CD14-positive monocyte (primary cell): ENCODE results near the gene SH2D3C. TPM values are rescaled to one million over a fixed set of nuclear protein-coding genes. Genes with fewer than 3 reads are reported as not detected.
"Not testable (repeated sequence)": the region's sequence is repeated elsewhere in the genome, so short reads cannot be mapped to it uniquely, and the experiment has no call there.

ENCODE experiments used
- DNase-seq, 3 donors: peaks; one replicate each; pipeline ENCODE4 v3.0.0-alpha.2; 2011 to 2022
- H2AFZ ChIP-seq: 2 replicates; pipeline ENCODE4 v1.6.0; 2012; ENCODE audit warnings: mild to moderate bottlenecking, low read depth, low read length, inconsistent platforms; ENCODE audit not compliant: insufficient read depth, poor library complexity, severe bottlenecking
- H3K27ac ChIP-seq, 2 donors: 1 replicate in 1 of 2; 2 replicates in 1 of 2; pipeline ENCODE4 v1.5.1; 2012 to 2013; ENCODE audit warnings: low read length in 2 of 2, control low read depth in 1 of 2, inconsistent platforms in 1 of 2, low read depth in 1 of 2, mild to moderate bottlenecking in 1 of 2
- H3K27me3 ChIP-seq, 2 donors: one replicate each; pipeline versions ENCODE4 v1.6.0 to v1.6.1; 2011 to 2013; ENCODE audit warnings: low read length in 2 of 2; ENCODE audit not compliant: control insufficient read depth in 2 of 2, insufficient read depth in 2 of 2
- H3K36me3 ChIP-seq, 2 donors: replicated peaks in 1 of 2; 1 replicate in 1 of 2; 2 replicates in 1 of 2; pipeline versions ENCODE4 v1.5.1 to v1.6.1; 2012 to 2013; ENCODE audit warnings: low read length in 2 of 2, control low read depth in 1 of 2, inconsistent platforms in 1 of 2, mild to moderate bottlenecking in 1 of 2; ENCODE audit not compliant: insufficient read depth in 2 of 2, control insufficient read depth in 1 of 2
- H3K4me1 ChIP-seq, 2 donors: 1 replicate in 1 of 2; 2 replicates in 1 of 2; pipeline versions ENCODE4 v1.5.1 to v1.6.1; 2012 to 2013; ENCODE audit warnings: low read length in 2 of 2, control low read depth in 1 of 2, inconsistent platforms in 1 of 2, mild to moderate bottlenecking in 1 of 2, moderate library complexity in 1 of 2; ENCODE audit not compliant: insufficient read depth in 2 of 2, control insufficient read depth in 1 of 2
- H3K4me2 ChIP-seq: replicated peaks from 2 replicates; pipeline ENCODE3; 2012; ENCODE audit warnings: low read length, moderate library complexity, mild to moderate bottlenecking; ENCODE audit not compliant: poor library complexity, severe bottlenecking; ENCODE audit errors: extremely low read depth
- H3K4me3 ChIP-seq, 3 experiments: fragments of 200-600 bp in 1 of 3; sonication (generic) in 1 of 3; replicated peaks in 1 of 3; 1 replicate in 2 of 3; 2 replicates in 1 of 3; pipeline ENCODE4 v1.5.1; 2011 to 2013; ENCODE audit warnings: low read length in 3 of 3, mild to moderate bottlenecking in 3 of 3, control low read depth in 2 of 3, low read depth in 2 of 3, inconsistent platforms in 1 of 3, moderate library complexity in 1 of 3
- H3K79me2 ChIP-seq: 2 replicates; pipeline ENCODE4 v1.6.0; 2012; ENCODE audit warnings: mild to moderate bottlenecking, control low read depth, inconsistent platforms, low read length, moderate library complexity; ENCODE audit not compliant: insufficient read depth
- H3K9ac ChIP-seq: 2 replicates; pipeline ENCODE4 v1.6.0; 2017; ENCODE audit warnings: low read length, mild to moderate bottlenecking; ENCODE audit not compliant: insufficient read depth, poor library complexity, severe bottlenecking
- H3K9me3 ChIP-seq, 2 donors: replicated peaks in 1 of 2; 1 replicate in 1 of 2; 2 replicates in 1 of 2; pipeline versions ENCODE4 v1.5.1 to v1.6.1; 2012 to 2013; ENCODE audit warnings: low read length in 2 of 2, control low read depth in 1 of 2; ENCODE audit not compliant: control insufficient read depth in 1 of 2, insufficient read depth in 1 of 2
- H4K20me1 ChIP-seq: 2 replicates; pipeline ENCODE4 v1.6.0; 2012; ENCODE audit warnings: mild to moderate bottlenecking, low read length, control low read depth, moderate library complexity; ENCODE audit not compliant: insufficient read depth
- H3K27ac Mint-ChIP-seq, 7 donors: one replicate each; pipeline ENCODE4 v1.8.0; 2020; ENCODE audit warnings: mild to moderate bottlenecking in 7 of 7, mixed read lengths in 7 of 7, moderate library complexity in 6 of 7, inconsistent platforms in 2 of 7
- H3K27me3 Mint-ChIP-seq, 3 donors: one replicate each; pipeline ENCODE4 v1.8.0; 2021 to 2022; ENCODE audit warnings: low read depth in 3 of 3, mild to moderate bottlenecking in 3 of 3, mixed read lengths in 3 of 3, moderate library complexity in 3 of 3, inconsistent platforms in 1 of 3
- H3K36me3 Mint-ChIP-seq, 2 donors: one replicate each; pipeline ENCODE4 v1.8.0; 2020; ENCODE audit warnings: mixed read lengths in 2 of 2, inconsistent platforms in 1 of 2, mild to moderate bottlenecking in 1 of 2
- H3K4me1 Mint-ChIP-seq: one replicate; pipeline ENCODE4 v1.8.0; 2020; ENCODE audit warnings: mild to moderate bottlenecking, mixed read lengths
- H3K4me3 Mint-ChIP-seq, 2 donors: one replicate each; pipeline ENCODE4 v1.8.0; 2020; ENCODE audit warnings: mild to moderate bottlenecking in 2 of 2, mixed read lengths in 2 of 2, moderate library complexity in 1 of 2
- H3K9me3 Mint-ChIP-seq, 7 donors: one replicate each; pipeline ENCODE4 v1.8.0; 2020 to 2022; ENCODE audit warnings: mixed read lengths in 7 of 7, mild to moderate bottlenecking in 6 of 7, moderate library complexity in 6 of 7, inconsistent platforms in 2 of 7
- WGBS: methylation state at CpG from one replicate; pipeline ENCODE4 v1.1.5; 2013; ENCODE audit warnings: missing lambda C conversion rate; ENCODE audit not compliant: insufficient coverage; 5-methylcytosine and 5-hydroxymethylcytosine counted together
- intact Hi-C, 2 donors: fragments of 100-400 bp; cut with micrococcal nuclease; formaldehyde crosslinking; loops; one replicate each; pipeline versions ENCODE4 v1.15.0 to v1.15.1; 2023
- polyA plus RNA-seq, 3 donors: library from polyadenylated mRNA; depleted of rRNA in 1 of 3; unstranded in 2 of 3; stranded (reverse) in 1 of 3; fragments of 300-500 nt in 2 of 3; fragments of >200 nt in 1 of 3; fragmentation: Illumina TruSeq in 2 of 3; gene quantifications; 1 replicate in 2 of 3; 2 replicates in 1 of 3; pipeline ENCODE4 v1.2.3, GENCODE V29; 2012 to 2021
- TF ChIP-seq, protein P1 (sequence below): fragments of 200-600 bp; IDR thresholded peaks from one replicate; pipeline ENCODE4 v1.8.0; 2022; ENCODE audit warnings: antibody characterized with exemption, mild to moderate bottlenecking

SH2D3C gene
- polyA plus RNA-seq, 3 donors, result 11.5 to 47.3 (median 20.5) TPM

DNA sequence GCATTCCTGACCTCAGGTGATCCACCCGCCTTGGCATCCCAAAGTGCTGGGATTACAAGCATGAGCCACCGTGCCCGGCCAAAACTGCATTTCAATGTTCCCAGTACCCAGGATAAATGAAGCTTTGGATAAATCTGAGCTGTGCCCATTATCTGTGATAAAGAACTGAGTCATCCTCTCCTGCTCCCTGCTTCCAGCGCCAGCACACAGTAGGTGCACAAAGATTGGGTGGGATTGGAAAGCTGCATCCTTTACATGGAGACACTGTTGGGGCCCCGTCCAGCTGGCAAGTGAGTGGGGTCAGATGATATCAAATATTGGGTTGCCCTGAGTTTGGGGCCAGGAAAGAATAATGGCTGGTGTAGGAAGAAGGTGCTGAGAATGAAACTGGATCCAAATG, 17.4 kb downstream of the SH2D3C start:
- Histone ChIP-seq H3K4me2 (no peak overlapping the region), H3K4me1 (peaks cover 27 to 30% of the 10 kb centered on the region in 2 donors), H3K9ac (no peak overlapping the region), H3K79me2 (peaks cover 92% of the 10 kb centered on the region), H3K9me3 (no peaks in the 10 kb centered on the region), H3K4me3 (no peak overlapping the region), H3K27ac (peak overlapping the region in 1 of 2 donors; percentile 58), H3K27me3 (no peaks in the 10 kb centered on the region), H3K36me3 (peaks cover 44 to 78% of the 10 kb centered on the region in 2 donors), H2AFZ (no peak overlapping the region), H4K20me1 (peaks cover 100% of the 10 kb centered on the region)
- H3K4me3 Mint-ChIP-seq, result no peak overlapping the region
- DNase-seq, result no peak
- no peaks in the 10 kb centered on the region for H3K9me3 Mint-ChIP-seq
- intact Hi-C loops, result loop anchor here (5.0 kb wide), 1 partner anchor 36 kb away; no protein-coding TSS in a partner anchor
- peaks cover 41% of the 10 kb centered on the region for H3K4me1 Mint-ChIP-seq
- peak overlapping the region in 4 of 7 donors; percentile 54 to 92 (median 80) for H3K27ac Mint-ChIP-seq
- peaks cover 0 to 1% (median 1%) of the 10 kb centered on the region in 3 donors for H3K27me3 Mint-ChIP-seq
- 97% methylated on average over 5 of the region's 5 CpGs for WGBS
- TF ChIP-seq, protein P1, sequence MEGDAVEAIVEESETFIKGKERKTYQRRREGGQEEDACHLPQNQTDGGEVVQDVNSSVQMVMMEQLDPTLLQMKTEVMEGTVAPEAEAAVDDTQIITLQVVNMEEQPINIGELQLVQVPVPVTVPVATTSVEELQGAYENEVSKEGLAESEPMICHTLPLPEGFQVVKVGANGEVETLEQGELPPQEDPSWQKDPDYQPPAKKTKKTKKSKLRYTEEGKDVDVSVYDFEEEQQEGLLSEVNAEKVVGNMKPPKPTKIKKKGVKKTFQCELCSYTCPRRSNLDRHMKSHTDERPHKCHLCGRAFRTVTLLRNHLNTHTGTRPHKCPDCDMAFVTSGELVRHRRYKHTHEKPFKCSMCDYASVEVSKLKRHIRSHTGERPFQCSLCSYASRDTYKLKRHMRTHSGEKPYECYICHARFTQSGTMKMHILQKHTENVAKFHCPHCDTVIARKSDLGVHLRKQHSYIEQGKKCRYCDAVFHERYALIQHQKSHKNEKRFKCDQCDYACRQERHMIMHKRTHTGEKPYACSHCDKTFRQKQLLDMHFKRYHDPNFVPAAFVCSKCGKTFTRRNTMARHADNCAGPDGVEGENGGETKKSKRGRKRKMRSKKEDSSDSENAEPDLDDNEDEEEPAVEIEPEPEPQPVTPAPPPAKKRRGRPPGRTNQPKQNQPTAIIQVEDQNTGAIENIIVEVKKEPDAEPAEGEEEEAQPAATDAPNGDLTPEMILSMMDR, result no peak
- peaks cover 53 to 86% of the 10 kb centered on the region in 2 donors for H3K36me3 Mint-ChIP-seq

DNA sequence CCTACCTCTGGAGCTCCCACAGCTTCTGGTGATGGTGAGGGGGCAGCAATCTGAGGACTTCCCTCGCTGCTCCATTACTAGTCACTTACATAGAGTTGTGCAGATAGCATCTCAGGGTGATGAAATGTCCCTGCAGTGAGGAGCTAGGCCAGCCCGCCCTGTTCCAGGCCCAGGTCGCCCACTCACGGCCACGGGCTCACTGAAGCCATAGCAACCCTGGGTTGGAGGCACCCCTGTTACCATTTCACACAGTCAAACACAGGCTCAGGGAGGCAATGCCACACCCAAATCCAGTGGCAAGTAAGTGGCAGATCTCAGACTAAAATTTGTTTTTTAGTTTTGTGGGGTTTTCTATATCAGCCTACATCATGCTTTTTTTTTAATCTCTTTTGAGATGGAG, 19.6 kb downstream of the SH2D3C start:
- Mint-ChIP-seq H3K27me3 (peaks cover 0 to 1% (median 1%) of the 10 kb centered on the region in 3 donors), H3K4me3 (no peak overlapping the region), H3K9me3 (no peaks in the 10 kb centered on the region), H3K27ac (peak overlapping the region in 5 of 7 donors; percentile 0 to 75 (median 52)), H3K36me3 (peaks cover 35 to 77% of the 10 kb centered on the region in 2 donors), H3K4me1 (peaks cover 23% of the 10 kb centered on the region)
- no peak overlapping the region for H3K4me3 ChIP-seq
- peaks cover 42 to 74% of the 10 kb centered on the region in 2 donors for H3K36me3 ChIP-seq
- H3K27ac ChIP-seq, result no peak overlapping the region
- TF ChIP-seq, protein P1, result no peak
- H4K20me1 ChIP-seq, result peaks cover 96% of the 10 kb centered on the region
- H3K79me2 ChIP-seq, result peaks cover 76% of the 10 kb centered on the region
- WGBS, result 100% methylated on average over 1 of the region's 5 CpGs
- DNase-seq, result no peak
- no peak overlapping the region for H2AFZ ChIP-seq
- no peak overlapping the region for H3K9ac ChIP-seq
- peaks cover 20 to 23% of the 10 kb centered on the region in 2 donors for H3K4me1 ChIP-seq
- intact Hi-C loops, result no loop called here
- H3K9me3 ChIP-seq, result no peaks in the 10 kb centered on the region
- H3K4me2 ChIP-seq, result no peak overlapping the region
- H3K27me3 ChIP-seq, result no peaks in the 10 kb centered on the region

DNA sequence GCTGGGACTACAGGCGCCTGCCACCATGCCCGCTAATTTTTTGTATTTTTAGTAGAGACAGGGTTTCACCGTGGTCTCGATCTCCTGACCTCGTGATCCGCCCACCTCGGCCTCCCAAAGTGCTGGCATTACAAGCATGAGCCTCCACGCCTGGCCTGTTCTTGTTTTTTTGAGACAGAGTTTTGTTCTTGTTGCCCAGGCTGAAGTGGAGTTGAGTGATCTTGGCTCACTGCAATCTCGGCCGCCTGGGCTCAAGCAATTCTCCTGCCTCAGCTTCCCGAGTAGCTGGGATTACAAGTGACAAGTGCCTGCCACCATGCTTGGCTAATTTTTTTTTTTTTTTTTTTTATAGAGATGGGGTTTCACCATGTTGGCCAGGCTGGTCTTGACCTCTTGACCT, 21.7 kb downstream of the SH2D3C start:
- Mint-ChIP-seq H3K36me3 (peaks cover 37 to 85% of the 10 kb centered on the region in 2 donors), H3K27ac (peak overlapping the region in 1 of 7 donors; percentile 15)
- H3K4me1 ChIP-seq, H3K27me3 Mint-ChIP-seq, H3K9me3 Mint-ChIP-seq, intact Hi-C loops, H3K27ac ChIP-seq, H3K9me3 ChIP-seq, H3K4me3 Mint-ChIP-seq, H2AFZ ChIP-seq, H3K4me2 ChIP-seq, H3K27me3 ChIP-seq, H3K4me3 ChIP-seq, H3K9ac ChIP-seq, DNase-seq, H3K4me1 Mint-ChIP-seq: not testable (repeated sequence)
- Histone ChIP-seq H3K36me3 (peaks cover 56 to 92% of the 10 kb centered on the region in 2 donors), H4K20me1 (peaks cover 96% of the 10 kb centered on the region), H3K79me2 (peaks cover 70% of the 10 kb centered on the region)
- 93% methylated on average over 8 of the region's 11 CpGs for WGBS
